Activated T-helper 1 cell treated with anti-CD3 and anti-CD28 coated beads, Interleukin-2, amount 50 U/mL, for 16 hours (primary cell): Measurements from ENCODE around the gene RETN.
A peak's percentile ranks its signal among the peaks of the same experiment; 100 is the strongest.

Experiments
- DNase-seq, 2 donors: peaks; one replicate each; pipeline ENCODE4 v3.0.0-alpha.2; 2020; ENCODE audit warnings: low read depth in 1 of 2, low spot score in 1 of 2

The RETN gene

DNA sequence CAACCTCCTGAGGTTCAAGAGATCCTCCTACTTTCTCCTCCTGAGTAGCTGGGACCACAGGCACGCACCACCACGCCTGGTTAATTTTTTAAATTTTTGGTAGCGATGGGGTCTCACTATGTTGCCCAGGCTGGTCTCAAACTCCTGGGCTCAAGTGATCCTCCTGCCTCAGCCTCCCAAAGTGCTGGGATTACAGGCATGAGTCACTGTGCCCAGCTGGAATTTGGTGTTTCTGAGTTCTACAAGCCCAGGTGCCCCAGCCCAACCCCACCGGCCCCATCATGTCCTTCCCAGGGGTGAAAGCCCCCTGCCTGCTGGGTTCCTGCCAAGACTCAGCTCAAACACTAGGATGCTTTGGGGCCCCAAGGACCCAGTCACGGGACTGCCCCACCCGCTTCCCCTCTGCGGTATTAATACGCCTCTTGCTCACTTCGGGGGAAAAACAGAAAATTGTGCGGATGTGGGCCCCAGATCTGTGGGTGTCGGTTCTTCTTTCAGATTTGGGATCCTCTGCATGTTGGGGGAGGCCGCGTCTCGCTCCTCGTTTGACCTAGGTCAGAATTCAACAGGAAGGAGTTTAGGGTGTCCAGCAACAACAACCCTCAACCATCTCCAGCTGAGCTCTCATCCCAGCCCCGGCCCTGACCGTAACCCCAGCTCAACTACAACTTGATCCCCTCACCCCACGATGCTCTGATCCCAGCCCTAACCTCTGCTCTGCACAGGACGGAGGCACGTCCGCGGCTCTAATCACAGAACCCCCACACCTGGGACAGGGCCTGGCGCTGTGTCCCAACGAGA is 36.7 kb downstream of the RETN start:
- DNase-seq, result peak; percentile 48 to 52

DNA sequence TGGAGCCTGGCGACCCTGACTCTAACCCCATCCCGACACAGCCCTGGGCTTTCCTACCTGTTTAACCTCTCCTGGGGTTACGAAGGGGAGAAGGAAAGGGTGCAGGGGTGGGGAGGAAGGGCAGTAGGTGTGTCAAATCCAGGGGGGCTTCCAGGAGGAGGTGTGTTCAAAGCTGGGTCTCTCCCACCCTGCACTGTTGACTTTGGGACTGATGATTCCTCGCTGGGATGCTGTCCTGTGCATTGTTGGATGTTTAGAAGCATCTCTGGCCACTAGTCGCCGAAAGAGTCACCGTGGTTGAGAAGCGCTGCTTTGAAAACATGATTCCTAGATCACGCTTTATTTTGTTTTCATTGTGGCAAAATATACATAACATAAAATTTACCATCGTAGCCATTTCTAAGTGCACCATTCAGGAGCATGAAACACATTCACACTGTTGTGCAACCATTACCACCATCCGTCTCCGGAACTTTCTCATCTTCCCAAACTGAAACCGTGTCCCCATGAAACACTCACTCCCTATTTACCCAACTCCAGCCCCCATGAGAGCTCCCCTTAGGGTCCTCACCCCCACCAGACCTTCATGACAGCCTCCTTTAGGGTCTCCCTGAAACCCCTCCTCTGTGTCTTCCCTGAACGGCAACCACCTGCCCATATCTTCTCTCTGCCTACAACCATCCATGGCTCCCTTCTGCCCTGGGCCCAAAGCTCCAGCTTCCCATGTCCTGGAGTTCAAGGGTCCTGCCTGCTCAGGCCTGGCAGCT is 37.5 kb downstream of the RETN start:
- DNase-seq, result no peak

GRCh38 chr19:7706955-7707456 is 38.2 kb downstream of the RETN start:
- no peak for DNase-seq

DNA sequence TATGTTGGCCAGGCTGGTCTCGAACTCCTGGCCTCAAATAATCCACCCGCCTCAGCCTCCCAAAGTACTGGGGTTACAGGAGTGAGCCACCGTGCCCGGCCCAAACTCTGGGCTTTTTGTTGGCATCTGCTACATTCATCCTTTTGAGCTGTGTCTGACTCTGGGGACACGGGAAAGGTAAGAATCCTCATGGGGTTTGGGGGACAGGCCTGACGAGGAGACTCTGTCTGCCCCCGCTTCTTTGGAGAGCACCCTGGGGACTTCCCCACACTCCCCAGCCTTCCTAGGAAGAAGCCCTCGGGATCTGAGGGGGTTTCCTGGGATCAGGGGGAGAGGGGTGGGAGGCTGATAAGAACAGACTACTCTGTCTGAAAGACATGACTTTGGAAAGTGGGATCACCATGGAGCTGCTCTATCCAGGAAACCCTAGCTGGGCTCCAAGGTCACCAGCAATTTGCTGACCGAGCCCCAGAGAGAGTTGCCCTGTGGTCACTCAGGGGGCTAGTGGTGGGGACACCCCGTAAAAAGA is 41.1 kb downstream of the RETN start:
- no peak for DNase-seq

- DNase-seq, result no peak
These were observed 41.8 kb downstream of the RETN start for GRCh38 chr19:7710616-7711015.

- no peak for DNase-seq
These were observed 46.8 kb downstream of the RETN start for GRCh38 chr19:7715671-7716070.

DNA sequence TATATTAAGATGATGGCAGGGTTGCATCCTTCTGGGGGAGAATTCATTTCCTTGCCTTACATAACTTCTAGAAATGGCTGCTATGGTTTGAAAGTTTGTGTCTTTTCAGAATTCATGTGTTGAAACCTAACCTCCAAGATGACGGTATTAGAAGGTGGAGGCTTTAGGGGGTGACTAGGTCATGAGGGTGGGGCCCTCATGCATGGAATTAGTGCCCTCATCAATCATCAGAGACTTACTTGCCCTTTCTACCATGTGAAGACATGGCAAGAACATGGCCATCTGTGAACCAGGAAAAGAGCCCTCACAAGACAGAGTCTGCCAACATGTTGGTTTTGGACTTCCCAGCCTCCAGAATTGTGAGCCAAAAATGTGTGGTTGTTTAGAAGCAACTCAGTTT is 47.9 kb downstream of the RETN start:
- no peak for DNase-seq

- no peak for DNase-seq
These were observed 49.8 kb downstream of the RETN start for GRCh38 chr19:7718668-7719067.
